GM12878 (cell line): ENCODE measurements around the gene FGD3. TPM values are rescaled to one million over a fixed set of nuclear protein-coding genes. Genes with fewer than 3 reads are reported as not detected.

ENCODE experiments used
- ATAC-seq: fragments of 200-7000 bp; cut with Tn5 transposase; 3 replicates; pipeline ENCODE4 v1.9.1; 2020; ENCODE audit warnings: mild to moderate bottlenecking, moderate library complexity
- BruUV-seq: library from RNA; stranded (reverse); fragments of 400-500 nt; replicated peaks from 2 replicates; lab custom pipeline; 2021; lab: Mats Ljungman, UMichigan
- CTCF ChIA-PET: fragments of 300-600 bp; sonication (Branson Sonifier 250); formaldehyde crosslinking; extraction: SDS; loops from one replicate; lab custom pipeline; 2021; ENCODE audit warnings: inconsistent platforms; lab: Yijun Ruan, JAX
- POLR2A ChIA-PET: fragments of 350-600 bp; formaldehyde crosslinking; extraction: SDS; loops from one replicate; lab custom pipeline; 2021; ENCODE audit warnings: inconsistent platforms; lab: Charles Lee
- RAD21 ChIA-PET: fragments of 300-600 bp; sonication (Branson Sonifier 250); formaldehyde crosslinking; loops from one replicate; lab custom pipeline; 2023; ENCODE audit warnings: antibody characterized with exemption; ENCODE audit not compliant: unreplicated experiment; lab: Charles Lee
- SMC1A ChIA-PET: fragments of 300-600 bp; sonication (Branson Sonifier 250); formaldehyde crosslinking; loops from one replicate; lab custom pipeline; 2023; ENCODE audit not compliant: unreplicated experiment, uncharacterized antibody; lab: Charles Lee
- DNase-seq: peaks from one replicate; pipeline ENCODE4 v3.0.0-alpha.2; 2011; ENCODE audit warnings: low read depth, low spot score
- FAIRE-seq: peaks from 3 replicates; lab custom pipeline; 2011; peaks lifted over from hg19 to GRCh38; lab: Jason Lieb, UNC
- H2AFZ ChIP-seq: 2 replicates; pipeline ENCODE4 v1.6.0; 2011; ENCODE audit warnings: low read depth, low read length, control low read depth; ENCODE audit not compliant: control insufficient read depth
- H3K27ac ChIP-seq: 2 replicates; pipeline ENCODE4 v1.5.1; 2011; ENCODE audit warnings: control low read depth; ENCODE audit not compliant: control insufficient read depth, insufficient read depth
- H3K27me3 ChIP-seq, 2 experiments: replicated peaks in 1 of 2; 2 replicates each; pipeline versions ENCODE4 v1.6.0 to v1.6.1; 2011; ENCODE audit warnings: low read length in 1 of 2; ENCODE audit not compliant: control insufficient read depth in 2 of 2, insufficient read depth in 2 of 2
- H3K36me3 ChIP-seq, 2 experiments: 2 replicates each; pipeline ENCODE4 v1.5.1; 2011; ENCODE audit warnings: low read length in 1 of 2; ENCODE audit not compliant: control insufficient read depth in 2 of 2, insufficient read depth in 2 of 2
- H3K4me1 ChIP-seq: 2 replicates; pipeline ENCODE4 v1.6.1; 2011; ENCODE audit warnings: mild to moderate bottlenecking, low read length, moderate library complexity, mixed read lengths; ENCODE audit not compliant: control insufficient read depth, insufficient read depth
- H3K4me2 ChIP-seq: 2 replicates; pipeline ENCODE4 v1.6.0; 2011; ENCODE audit warnings: control low read depth; ENCODE audit not compliant: control insufficient read depth, insufficient read depth
- H3K4me3 ChIP-seq: fragments of 200-600 bp; sonication (generic); 2 replicates; pipeline ENCODE4 v1.5.1; 2016
- H3K79me2 ChIP-seq: 2 replicates; pipeline ENCODE4 v1.6.0; 2011; ENCODE audit warnings: low read length; ENCODE audit not compliant: control insufficient read depth, insufficient read depth
- H3K9ac ChIP-seq: 2 replicates; pipeline ENCODE4 v1.8.0; 2011; ENCODE audit warnings: low read length, control low read depth, mixed read lengths; ENCODE audit not compliant: control insufficient read depth, insufficient read depth
- H3K9me3 ChIP-seq: replicated peaks from 3 replicates; pipeline ENCODE4 v1.5.1; 2011; ENCODE audit warnings: mild to moderate bottlenecking, low read length; ENCODE audit not compliant: control insufficient read depth, insufficient read depth
- H4K20me1 ChIP-seq: 2 replicates; pipeline ENCODE4 v1.6.0; 2011; ENCODE audit not compliant: control insufficient read depth, insufficient read depth
- HSF1 ChIP-seq: fragments of 150-350 bp; IDR thresholded peaks from 2 replicates; pipeline ENCODE4 v1.6.1; 2014; ENCODE audit warnings: mild to moderate bottlenecking, low read depth, low read length
- IKZF2 ChIP-seq, 2 experiments: fragments of 450-650 bp; IDR thresholded peaks; 2 replicates each; pipeline ENCODE4 v1.6.1; 2017; ENCODE audit warnings: mild to moderate bottlenecking in 2 of 2, moderate library complexity in 2 of 2
- PBX3 ChIP-seq: IDR thresholded peaks from 2 replicates; pipeline ENCODE4 v1.6.1; 2011; ENCODE audit warnings: mild to moderate bottlenecking, low read depth, low read length, moderate library complexity; ENCODE audit not compliant: insufficient replicate concordance
- STAT3 ChIP-seq: IDR thresholded peaks from 2 replicates; pipeline ENCODE4 v1.6.1; 2011; ENCODE audit warnings: low read depth, low read length, improper control_type of control experiment
- TARDBP ChIP-seq: IDR thresholded peaks from 2 replicates; pipeline ENCODE4 v1.6.1; 2016; ENCODE audit warnings: borderline replicate concordance
- USF1 ChIP-seq: IDR thresholded peaks from 2 replicates; pipeline ENCODE4 v1.6.1; 2011; ENCODE audit warnings: borderline replicate concordance, low read depth, mild to moderate bottlenecking, moderate library complexity, mixed read lengths, low read length; ENCODE audit not compliant: insufficient read depth; ENCODE audit errors: extremely low read length
- ZBTB11 ChIP-seq: fragments of 450-650 bp; formaldehyde crosslinking; IDR thresholded peaks from 2 replicates; pipeline ENCODE4 v1.5.0; 2022; ENCODE audit warnings: mild to moderate bottlenecking, missing genetic modification characterization
- WGBS: methylation state at CpG from one replicate; pipeline ENCODE4 v1.1.6; 2016; ENCODE audit warnings: low lambda C conversion rate; ENCODE audit not compliant: insufficient replicate concordance, insufficient coverage; ENCODE audit errors: missing lambda C conversion rate; 5-methylcytosine and 5-hydroxymethylcytosine counted together
- in situ Hi-C: fragments of 300-500 bp; cut with MboI; formaldehyde crosslinking; loops from 9 replicates; pipeline ENCODE4 v1.14.3; 2018; ENCODE audit warnings: mixed read lengths
- intact Hi-C: fragments of 100-400 bp; cut with micrococcal nuclease; formaldehyde crosslinking; loops from one replicate; pipeline ENCODE4 v1.14.2; 2022; ENCODE audit not compliant: unreplicated experiment
- polyA plus RNA-seq, 11 experiments: library from polyadenylated mRNA; depleted of rRNA in 4 of 11; unstranded in 6 of 11; stranded (reverse) in 5 of 11; fragments of >200 nt; fragmentation: Nextera tagmentation in 4 of 11; fragmentation: Illumina TruSeq in 1 of 11; extraction: Ambion mirVana in 4 of 11; extraction: Trizol in 1 of 11; gene quantifications; 1 replicate in 1 of 11; 2 replicates in 10 of 11; pipeline versions ENCODE4 v1.2.1 to v1.2.3, GENCODE V29; 2011 to 2016; ENCODE audit warnings: inconsistent platforms in 2 of 11, missing spikeins in 2 of 11, low read depth in 1 of 11
- total RNA-seq, 4 experiments: library from RNA; depleted of rRNA in 3 of 4; stranded (reverse); fragments of >200 nt in 3 of 4; fragmentation: Illumina TruSeq in 1 of 4; extraction: Trizol in 1 of 4; gene quantifications; 2 replicates each; pipeline versions ENCODE4 v1.2.1 to v1.2.3, GENCODE V29; 2013 to 2021

The FGD3 gene
- total and polyA plus RNA-seq, 10 of the 15 experiments (the other 5 are each of a cell fraction or from before 2014, with no cell fraction given), result 0.26 to 18.1 (median 12.4) TPM

GRCh38 chr9:92934321-92934720, 13.0 kb upstream of the FGD3 start:
- no TSS peak for BruUV-seq
- H3K36me3 ChIP-seq, result no peaks in the 10 kb centered on the region
- no peak overlapping the region for H2AFZ ChIP-seq
- in situ Hi-C loops, result no loop called here
- H4K20me1 ChIP-seq, result no peaks in the 10 kb centered on the region
- no peak overlapping the region for H3K4me3 ChIP-seq
- H3K27ac ChIP-seq, result no peak overlapping the region
- ATAC-seq (no peak), FAIRE-seq (no peak), DNase-seq (no peak)
- no peaks in the 10 kb centered on the region for H3K9me3 ChIP-seq
- no peaks in the 10 kb centered on the region for H3K79me2 ChIP-seq
- no peak overlapping the region for H3K4me2 ChIP-seq
- POLR2A ChIA-PET, result no interaction called here
- H3K27me3 ChIP-seq, result peaks cover 3 to 4% of the 10 kb centered on the region in 2 experiments; a peak in 2 of 4 replicates
- CTCF ChIA-PET, result no interaction called here
- WGBS, result 33% methylated on average over 1 of the region's 1 CpG
- SMC1A ChIA-PET, result no interaction called here
- intact Hi-C loops, result no loop called here
- no peak overlapping the region for H3K9ac ChIP-seq
- TF ChIP-seq USF1 (peak; percentile 42), STAT3 (no peak)
- H3K4me1 ChIP-seq, result no peaks in the 10 kb centered on the region
- RAD21 ChIA-PET, result no interaction called here

- Histone ChIP-seq H3K9me3 (no peaks in the 10 kb centered on the region), H2AFZ (no peak overlapping the region), H3K4me2 (no peak overlapping the region), H3K9ac (no peak overlapping the region), H3K27ac (no peak overlapping the region), H3K27me3 (peaks cover 0 to 4% of the 10 kb centered on the region in 2 experiments; a peak in 1 of 4 replicates), H3K79me2 (no peaks in the 10 kb centered on the region), H3K4me1 (no peaks in the 10 kb centered on the region)
- FAIRE-seq (no peak), DNase-seq (no peak)
- ChIA-PET CTCF (no interaction called here), SMC1A (no interaction called here), RAD21 (no interaction called here), POLR2A (no interaction called here)
- intact Hi-C loops (no loop called here), in situ Hi-C loops (no loop called here)
- 0% methylated on average over 1 of the region's 1 CpG for WGBS
- no peak for TF ChIP-seq ZBTB11 (CRISPR knock-in tag)
- no peak for TF ChIP-seq HSF1
- TF ChIP-seq IKZF2 (IDR thresholded peaks at IDR 0.05), result no peak
- TF ChIP-seq TARDBP, result no peak
- no peak for TF ChIP-seq PBX3
- TF ChIP-seq, all 136 proteins: peak for 0
- no peaks in the 10 kb centered on the region for H3K36me3 ChIP-seq
- no peak for ATAC-seq
- no peak overlapping the region for H3K4me3 ChIP-seq
- H4K20me1 ChIP-seq, result no peaks in the 10 kb centered on the region
- BruUV-seq, result no TSS peak
Observed at GRCh38 chr9:92938025-92938424, 9.3 kb upstream of the FGD3 start.
